OCI-LY7 (cell line): ENCODE results near the gene PLCB3.

Experiments used
- EZH2phosphoT487 ChIP-seq: fragments of 200-600 bp; sonication (generic); IDR thresholded peaks from 2 replicates; pipeline ENCODE4 v1.6.1; 2018; ENCODE audit warnings: low read depth, borderline replicate concordance, mild to moderate bottlenecking, mixed run types, antibody characterized with exemption, low read length, moderate library complexity, mixed read lengths
- TF ChIP-seq, protein P1 (sequence below): fragments of 200-600 bp; sonication (generic); conservative IDR thresholded peaks from 2 replicates; pipeline ENCODE4 v1.5.1; 2014; ENCODE audit warnings: mild to moderate bottlenecking, antibody characterized with exemption, low read length, moderate library complexity, mixed read lengths

DNA sequence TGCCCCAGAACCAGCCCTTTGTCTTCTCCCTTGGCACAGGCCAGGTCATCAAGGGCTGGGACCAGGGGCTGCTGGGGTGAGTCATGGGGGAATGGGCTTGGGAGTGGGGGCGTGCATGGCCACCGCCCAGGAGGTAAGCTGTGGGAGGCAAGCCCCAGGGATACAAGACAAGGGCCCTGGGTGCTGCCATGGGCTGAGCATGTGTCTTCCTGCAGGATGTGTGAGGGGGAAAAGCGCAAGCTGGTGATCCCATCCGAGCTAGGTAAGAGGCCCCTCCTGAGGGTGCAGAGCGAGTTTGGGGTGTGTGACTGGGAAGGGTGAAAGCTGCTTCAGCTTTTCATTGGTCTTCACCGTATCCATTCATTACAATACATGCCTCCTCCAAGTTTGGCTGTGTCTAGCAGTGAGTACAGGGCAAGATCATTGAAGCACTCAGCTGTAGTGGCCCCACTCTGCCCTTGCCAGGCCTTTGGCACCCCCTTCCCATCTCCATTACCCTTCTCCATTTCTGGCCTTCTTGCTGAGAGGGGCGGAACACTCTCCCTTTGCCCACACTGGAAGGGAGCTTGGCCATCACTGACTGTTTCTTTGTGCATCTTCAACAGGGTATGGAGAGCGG lies 8.0 kb upstream of the PLCB3 start:
- TF ChIP-seq, protein P1, sequence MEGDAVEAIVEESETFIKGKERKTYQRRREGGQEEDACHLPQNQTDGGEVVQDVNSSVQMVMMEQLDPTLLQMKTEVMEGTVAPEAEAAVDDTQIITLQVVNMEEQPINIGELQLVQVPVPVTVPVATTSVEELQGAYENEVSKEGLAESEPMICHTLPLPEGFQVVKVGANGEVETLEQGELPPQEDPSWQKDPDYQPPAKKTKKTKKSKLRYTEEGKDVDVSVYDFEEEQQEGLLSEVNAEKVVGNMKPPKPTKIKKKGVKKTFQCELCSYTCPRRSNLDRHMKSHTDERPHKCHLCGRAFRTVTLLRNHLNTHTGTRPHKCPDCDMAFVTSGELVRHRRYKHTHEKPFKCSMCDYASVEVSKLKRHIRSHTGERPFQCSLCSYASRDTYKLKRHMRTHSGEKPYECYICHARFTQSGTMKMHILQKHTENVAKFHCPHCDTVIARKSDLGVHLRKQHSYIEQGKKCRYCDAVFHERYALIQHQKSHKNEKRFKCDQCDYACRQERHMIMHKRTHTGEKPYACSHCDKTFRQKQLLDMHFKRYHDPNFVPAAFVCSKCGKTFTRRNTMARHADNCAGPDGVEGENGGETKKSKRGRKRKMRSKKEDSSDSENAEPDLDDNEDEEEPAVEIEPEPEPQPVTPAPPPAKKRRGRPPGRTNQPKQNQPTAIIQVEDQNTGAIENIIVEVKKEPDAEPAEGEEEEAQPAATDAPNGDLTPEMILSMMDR: no peak
- TF ChIP-seq EZH2phosphoT487: no peak
